OCI-M1 (cell line): ENCODE measurements around the gene TEX54.
A peak's percentile ranks its signal among the peaks of the same experiment; 100 is the strongest.
"Not testable (repeated sequence)": the region's sequence is repeated elsewhere in the genome, so short reads cannot be mapped to it uniquely, and the experiment has no call there.

ENCODE experiments used
- DNase-seq: peaks from one replicate; lab custom pipeline; 2025; lab: John Stamatoyannopoulos, UW

TEX54 gene

GRCh38 chr11:62831520-62832335, 913 bp downstream of the TEX54 start, which contains the start of gene STX5:
TSS of gene STX5 (minus strand) at chr11:62832051. CDS start at chr11:62831243, 808 bp downstream.
- DNase-seq = peak; percentile 99

- DNase-seq = peak; percentile 87
Measured at GRCh38 chr11:62830904-62831519, 1.6 kb downstream of the TEX54 start.

- not testable (repeated sequence) for DNase-seq
Measured at GRCh38 chr11:62828130-62828529, 4.5 kb downstream of the TEX54 start.

- no peak for DNase-seq
Measured at GRCh38 chr11:62823677-62824076, 9.0 kb downstream of the TEX54 start.

GRCh38 chr11:62817129-62817528, 15.5 kb downstream of the TEX54 start:
- no peak for DNase-seq

GRCh38 chr11:62816557-62816956, 16.1 kb downstream of the TEX54 start:
- DNase-seq = no peak

- DNase-seq = no peak
Measured at GRCh38 chr11:62811659-62812058, 21.0 kb downstream of the TEX54 start.

GRCh38 chr11:62810748-62811147, 21.9 kb downstream of the TEX54 start:
- no peak for DNase-seq

- peak; percentile 44 for DNase-seq
Measured at GRCh38 chr11:62806611-62807121, 26.0 kb downstream of the TEX54 start.

GRCh38 chr11:62805961-62806441, 26.6 kb downstream of the TEX54 start:
- peak; percentile 71 for DNase-seq

- DNase-seq = peak; percentile 97
Measured at GRCh38 chr11:62805076-62805892, 27.4 kb downstream of the TEX54 start, which contains the start of gene NXF1. TSS of gene NXF1 (minus strand) at chr11:62805440. CDS start at chr11:62805356, 84 bp downstream.

- DNase-seq = peak; percentile 52
Measured at GRCh38 chr11:62804310-62805075, 28.1 kb downstream of the TEX54 start.

- DNase-seq = no peak
Measured at GRCh38 chr11:62801071-62801470, 31.6 kb downstream of the TEX54 start.

- no peak for DNase-seq
Measured at GRCh38 chr11:62799486-62799885, 33.2 kb downstream of the TEX54 start.

- DNase-seq = no peak
Measured at GRCh38 chr11:62796281-62796680, 36.4 kb downstream of the TEX54 start.

GRCh38 chr11:62794201-62794775, 38.4 kb downstream of the TEX54 start:
- DNase-seq = no peak

- DNase-seq = no peak
Measured at GRCh38 chr11:62792202-62792575, 40.5 kb downstream of the TEX54 start.

- peak; percentile 92 for DNase-seq
Measured at GRCh38 chr11:62791501-62792201, 41.0 kb downstream of the TEX54 start, which contains the start of gene TMEM223. TSS of gene TMEM223 (minus strand) at chr11:62792006. CDS start at chr11:62791994, 12 bp downstream.

GRCh38 chr11:62789576-62789975, 43.1 kb downstream of the TEX54 start:
- DNase-seq = no peak

- peak; percentile 13 for DNase-seq
Measured at GRCh38 chr11:62788991-62789390, 43.6 kb downstream of the TEX54 start.
